NCI-H1048 (cell line): ENCODE data around the gene KRT76.

Experiments used
- DNase-seq: peaks from one replicate; lab custom pipeline; 2025; lab: John Stamatoyannopoulos, UW

Gene KRT76

GRCh38 chr12:52776913-52777395, at the start of gene KRT76:
Gene KRT76, minus strand, starts transcription at chr12:52777345. Its CDS starts 54 bp downstream, at chr12:52777291.
- no peak for DNase-seq

- no peak for DNase-seq
Observed at GRCh38 chr12:52825961-52826360, 48.8 kb upstream of the KRT76 start.

- no peak for DNase-seq
Observed at GRCh38 chr12:52824741-52825410, 47.7 kb upstream of the KRT76 start.

- DNase-seq, result no peak
Observed at GRCh38 chr12:52823761-52824450, 46.8 kb upstream of the KRT76 start.

- DNase-seq, result no peak
Observed at GRCh38 chr12:52822771-52823510, 45.8 kb upstream of the KRT76 start.

- DNase-seq, result no peak
Observed at GRCh38 chr12:52821826-52822660, 44.9 kb upstream of the KRT76 start.

DNA sequence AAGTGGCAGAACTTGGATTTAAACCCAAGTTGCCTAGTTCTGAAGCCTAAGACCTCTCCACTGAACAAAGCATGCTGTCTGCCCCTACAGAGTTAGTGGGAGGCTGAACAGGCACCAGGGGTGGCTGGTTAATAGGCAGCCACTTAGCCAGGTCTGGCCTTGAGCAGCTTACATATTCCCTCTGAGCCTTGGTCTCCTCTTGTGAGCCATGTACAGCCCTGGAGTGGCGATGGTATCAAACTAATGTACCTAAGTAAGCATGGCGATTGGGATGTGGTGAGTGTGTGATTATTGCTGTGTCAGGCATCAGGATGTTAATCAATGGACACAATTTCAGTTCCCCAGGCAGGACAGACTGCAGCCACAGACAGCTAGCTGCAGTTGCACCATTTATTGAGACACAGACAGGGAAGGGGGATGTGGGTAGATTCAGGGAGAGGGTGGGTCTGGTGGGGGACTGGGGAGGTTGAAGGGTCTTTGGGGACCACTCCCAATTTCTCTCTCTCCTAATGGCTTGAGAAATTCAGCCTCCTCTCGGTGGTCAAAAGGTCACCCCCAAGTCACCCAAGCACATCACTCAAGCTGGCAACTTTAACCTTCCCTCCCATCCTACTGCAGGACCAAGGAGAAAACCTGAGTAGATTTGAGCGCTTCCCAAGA, 44.1 kb upstream of the KRT76 start:
- no peak for DNase-seq

- DNase-seq, result no peak
Observed at GRCh38 chr12:52820521-52820920, 43.4 kb upstream of the KRT76 start.

GRCh38 chr12:52819731-52820510, 42.8 kb upstream of the KRT76 start:
- DNase-seq, result no peak

- no peak for DNase-seq
Observed at GRCh38 chr12:52818887-52819420, 41.8 kb upstream of the KRT76 start.

DNA sequence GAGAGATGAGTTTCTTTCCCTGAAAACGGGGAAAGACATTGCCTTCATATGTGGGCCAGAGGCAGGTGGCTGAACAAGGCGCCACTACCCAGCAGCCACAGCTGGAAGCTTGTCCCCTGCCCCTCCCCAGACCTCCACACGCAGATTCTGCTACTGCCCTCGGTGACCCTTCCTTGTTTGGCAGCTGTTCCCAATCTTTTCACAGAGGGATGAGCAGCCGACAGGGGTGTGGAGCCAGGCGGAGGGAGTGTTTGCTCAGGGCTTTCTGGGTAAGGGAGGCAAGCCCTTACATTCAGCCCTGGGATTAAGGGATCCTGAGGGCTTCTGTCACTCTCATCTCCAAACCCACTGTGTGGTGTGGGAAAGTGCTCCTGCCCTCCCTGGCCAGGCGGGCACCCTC, 41.2 kb upstream of the KRT76 start:
- no peak for DNase-seq

DNA sequence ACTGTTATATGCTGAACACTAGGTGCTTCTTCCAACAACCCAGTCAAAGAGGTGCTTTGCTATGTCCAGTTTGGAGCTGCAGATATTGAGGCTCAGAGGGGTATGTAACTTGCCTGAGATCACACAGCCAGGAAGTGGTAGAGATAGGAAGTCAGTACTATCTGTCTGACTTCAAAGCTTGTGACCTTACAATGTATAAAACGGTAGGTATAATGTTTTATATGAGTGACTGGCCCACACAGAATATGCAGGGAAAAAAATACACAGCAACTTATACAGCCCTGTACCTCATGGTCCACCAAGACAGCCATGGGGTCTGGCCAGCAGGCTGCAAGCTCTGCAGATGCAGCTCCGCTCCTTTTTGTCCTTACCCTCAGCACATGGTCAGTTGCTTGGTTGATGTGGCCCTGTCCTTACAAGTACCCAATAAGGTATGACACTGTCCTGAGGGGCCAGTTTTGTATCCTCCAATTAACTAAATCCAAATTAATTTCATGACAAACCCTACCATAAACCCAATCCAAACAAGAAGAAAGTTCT, 40.6 kb upstream of the KRT76 start:
- no peak for DNase-seq

GRCh38 chr12:52817003-52817698, 40.0 kb upstream of the KRT76 start:
- no peak for DNase-seq

GRCh38 chr12:52815676-52816588, 38.8 kb upstream of the KRT76 start:
- DNase-seq, result no peak

DNA sequence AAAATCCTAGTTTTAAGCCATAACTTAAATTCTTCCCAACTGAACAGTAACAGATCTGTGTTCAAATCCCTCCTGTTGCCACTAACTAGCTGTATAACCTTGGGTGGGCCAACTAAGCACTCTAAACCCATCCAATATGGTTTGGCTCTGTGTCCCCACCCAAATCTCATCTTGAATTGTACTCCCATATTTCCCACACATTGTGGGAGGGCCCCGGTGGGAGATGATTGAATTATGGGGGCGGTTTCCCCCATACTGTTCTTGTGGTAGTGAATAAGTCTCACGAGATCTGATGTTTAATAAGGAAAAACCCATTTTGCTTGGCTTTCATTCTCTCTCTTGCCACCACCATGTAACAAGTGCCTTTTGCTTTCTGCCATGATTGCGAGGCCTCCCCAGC, 38.0 kb upstream of the KRT76 start:
- no peak for DNase-seq

GRCh38 chr12:52814710-52815155, 37.6 kb upstream of the KRT76 start:
- no peak for DNase-seq

DNA sequence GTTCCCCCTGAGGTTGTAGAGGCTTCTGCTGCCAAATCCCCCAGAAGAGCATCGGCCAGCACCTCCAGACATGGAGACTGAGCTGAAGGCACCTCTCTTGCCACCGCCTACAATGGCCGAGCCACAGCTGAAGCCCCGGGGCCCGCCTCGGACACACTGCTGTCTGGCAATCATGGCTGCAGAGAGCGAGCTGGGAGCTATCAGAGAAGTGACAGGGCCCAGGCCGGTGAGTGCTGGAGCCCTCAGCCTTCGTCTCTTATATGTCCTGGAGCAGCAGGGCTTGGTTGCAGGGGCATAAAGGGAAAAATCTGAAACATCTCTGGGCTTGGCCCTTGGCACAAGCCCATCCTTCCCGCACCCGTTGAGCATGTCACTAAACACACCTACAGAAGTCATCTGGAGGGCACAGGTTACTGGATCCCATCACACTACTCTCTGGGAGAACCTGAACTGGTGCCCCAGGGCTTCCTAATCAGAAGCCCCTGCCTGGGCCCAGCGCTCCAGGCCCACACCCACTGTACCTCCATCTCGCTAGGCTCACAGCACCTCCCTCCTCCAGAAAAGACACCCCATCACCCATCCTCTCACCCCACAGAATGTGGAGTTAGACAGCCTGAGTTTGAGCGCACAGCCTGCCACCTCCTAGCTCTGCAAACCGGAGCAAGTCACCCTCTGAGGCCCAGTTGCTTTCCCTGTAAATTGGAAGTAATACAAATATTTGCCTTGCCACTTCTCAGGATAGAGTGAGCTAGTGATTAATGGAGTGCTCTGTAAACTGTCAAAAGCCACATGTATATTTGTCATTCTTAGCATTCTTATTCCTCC, 37.0 kb upstream of the KRT76 start, which contains the start of gene KRT4:
KRT4 (minus strand) TSS at position 232 of the 825 bp plus-strand sequence; CDS start at position 174, 58 bp downstream.
- DNase-seq, result no peak
